ENCODE results near the gene URB2.
"Not testable (repeated sequence)": the region's sequence is repeated elsewhere in the genome, so short reads cannot be mapped to it uniquely, and the experiment has no call there.

The URB2 gene

DNA sequence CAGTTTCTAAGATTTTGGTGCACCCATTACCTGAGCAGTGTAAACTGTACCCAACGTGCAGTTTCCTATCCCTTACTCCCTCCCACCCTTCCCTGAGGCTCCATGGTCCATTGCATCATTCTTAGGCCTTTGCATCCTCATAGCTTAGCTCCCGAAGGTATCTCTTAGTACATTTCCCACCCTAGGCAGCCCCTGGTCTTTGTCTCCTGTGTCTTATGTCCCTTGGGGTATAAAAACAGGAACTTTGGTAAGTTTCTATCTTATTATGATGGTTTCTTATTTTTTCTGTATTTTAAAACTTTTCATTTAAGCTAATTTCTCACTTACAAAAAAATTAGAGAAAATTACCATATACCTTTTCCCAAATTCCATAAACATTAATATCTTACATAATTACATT is 78.1 kb downstream of the URB2 start:
- H3K9me3 ChIP-seq (ENCODE audit: control insufficient read depth, low read depth, low read length) = peaks cover 5% of the 10 kb centered on the region
- H3K27ac ChIP-seq (ENCODE audit: low read length) = no peak overlapping the region
- no peaks in the 10 kb centered on the region for H3K27me3 ChIP-seq (ENCODE audit: control insufficient read depth, insufficient read depth, low read length)
- no peak overlapping the region for H3K9ac ChIP-seq (ENCODE audit: low read length)
- no peak overlapping the region for H3K4me3 ChIP-seq (ENCODE audit: low read length)
- H3K4me1 ChIP-seq (ENCODE audit: control insufficient read depth, low read depth, low read length) = no peaks in the 10 kb centered on the region
- no peaks in the 10 kb centered on the region for H3K36me3 ChIP-seq (ENCODE audit: control insufficient read depth, low read depth, low read length)

DNA sequence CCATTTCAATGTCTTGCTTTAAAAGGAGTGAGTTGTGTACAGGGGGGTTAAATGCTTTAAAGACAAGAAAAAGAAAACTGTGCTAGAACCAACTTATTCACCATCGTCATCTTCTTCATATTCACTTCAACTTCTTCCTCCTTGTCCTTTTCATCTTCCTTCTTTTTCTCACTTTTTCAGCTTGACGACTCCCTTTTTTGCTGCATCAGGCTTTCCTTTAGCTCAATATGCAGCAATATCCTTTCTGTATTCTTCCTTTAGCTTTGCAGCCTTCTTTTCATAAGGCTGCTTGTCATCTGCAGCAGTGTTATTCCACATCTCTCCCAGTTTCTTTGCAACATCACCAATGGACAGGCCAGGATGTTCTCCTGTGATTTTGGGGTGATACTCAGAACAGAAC is 79.1 kb downstream of the URB2 start:
- not testable (repeated sequence) for H3K4me1 ChIP-seq (ENCODE audit: control insufficient read depth, low read depth, low read length); H3K9me3 ChIP-seq (ENCODE audit: control insufficient read depth, low read depth, low read length); H3K9ac ChIP-seq (ENCODE audit: low read length); H3K27ac ChIP-seq (ENCODE audit: low read length); H3K4me3 ChIP-seq (ENCODE audit: low read length); H3K36me3 ChIP-seq (ENCODE audit: control insufficient read depth, low read depth, low read length); H3K27me3 ChIP-seq (ENCODE audit: control insufficient read depth, insufficient read depth, low read length)

DNA sequence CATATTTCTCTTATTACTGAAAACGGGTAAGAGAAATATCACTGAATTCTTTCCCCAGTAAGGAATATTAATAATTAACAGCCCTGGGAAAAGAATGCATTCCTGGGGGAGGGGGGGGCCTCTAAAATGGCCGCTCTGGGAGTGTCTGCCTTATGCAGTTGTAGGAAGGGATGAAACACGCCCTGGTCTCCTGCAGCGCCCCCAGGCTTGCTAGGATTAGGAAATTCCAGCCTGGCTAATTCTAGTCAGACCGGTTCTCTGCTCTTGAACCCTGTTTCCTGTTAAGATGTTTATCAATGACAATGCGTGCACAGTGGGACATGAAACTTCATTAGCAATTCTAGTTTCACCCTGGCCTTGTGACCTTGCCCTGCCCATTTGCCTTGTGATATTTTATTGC is 81.1 kb downstream of the URB2 start:
- H3K4me3 ChIP-seq (ENCODE audit: low read length); H3K27ac ChIP-seq (ENCODE audit: low read length); H3K9me3 ChIP-seq (ENCODE audit: control insufficient read depth, low read depth, low read length); H3K36me3 ChIP-seq (ENCODE audit: control insufficient read depth, low read depth, low read length); H3K9ac ChIP-seq (ENCODE audit: low read length); H3K27me3 ChIP-seq (ENCODE audit: control insufficient read depth, insufficient read depth, low read length): not testable (repeated sequence)
- peaks cover 11% of the 10 kb centered on the region for H3K4me1 ChIP-seq (ENCODE audit: control insufficient read depth, low read depth, low read length)

DNA sequence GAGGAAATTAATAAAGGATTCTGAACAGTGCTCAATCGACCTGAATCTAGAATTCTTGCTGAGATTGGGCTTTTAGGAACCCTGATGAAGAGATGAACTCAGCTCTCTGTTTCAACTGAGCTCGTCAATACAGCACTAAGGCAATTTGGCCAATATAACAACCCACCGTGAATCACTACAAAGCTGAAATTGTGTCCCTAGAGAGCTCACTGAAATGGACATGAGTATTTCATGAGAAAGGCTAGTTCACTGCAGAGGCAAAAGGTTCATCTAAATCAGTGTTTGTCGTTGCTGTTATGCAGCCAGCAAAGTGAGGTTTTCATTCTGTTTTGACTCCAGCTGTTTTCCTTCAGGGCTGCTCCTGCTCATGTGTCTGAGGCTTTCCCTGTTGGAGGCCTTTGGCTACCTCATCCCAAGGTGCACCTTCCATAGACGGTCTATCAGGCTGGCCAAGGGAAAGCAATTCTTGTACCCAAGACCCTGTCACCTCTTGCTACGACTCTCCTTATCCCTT is 83.5 kb downstream of the URB2 start:
- H3K4me3 ChIP-seq (ENCODE audit: low read length) = no peak overlapping the region
- peaks cover 5% of the 10 kb centered on the region for H3K9me3 ChIP-seq (ENCODE audit: control insufficient read depth, low read depth, low read length)
- no peaks in the 10 kb centered on the region for H3K27me3 ChIP-seq (ENCODE audit: control insufficient read depth, insufficient read depth, low read length)
- peaks cover 11% of the 10 kb centered on the region for H3K4me1 ChIP-seq (ENCODE audit: control insufficient read depth, low read depth, low read length)
- no peaks in the 10 kb centered on the region for H3K36me3 ChIP-seq (ENCODE audit: control insufficient read depth, low read depth, low read length)
- no peak overlapping the region for H3K9ac ChIP-seq (ENCODE audit: low read length)
- H3K27ac ChIP-seq (ENCODE audit: low read length) = no peak overlapping the region

All from iPS-18a (cell line).